ENCODE data around the gene SHC4. TPM values are rescaled to one million over a fixed set of nuclear protein-coding genes. Genes with fewer than 3 reads are reported as not detected.
"Not testable (repeated sequence)": the region's sequence is repeated elsewhere in the genome, so short reads cannot be mapped to it uniquely, and the experiment has no call there.

The SHC4 gene
- total RNA-seq, 1 donor from 2014 or later = 2.1 TPM

DNA sequence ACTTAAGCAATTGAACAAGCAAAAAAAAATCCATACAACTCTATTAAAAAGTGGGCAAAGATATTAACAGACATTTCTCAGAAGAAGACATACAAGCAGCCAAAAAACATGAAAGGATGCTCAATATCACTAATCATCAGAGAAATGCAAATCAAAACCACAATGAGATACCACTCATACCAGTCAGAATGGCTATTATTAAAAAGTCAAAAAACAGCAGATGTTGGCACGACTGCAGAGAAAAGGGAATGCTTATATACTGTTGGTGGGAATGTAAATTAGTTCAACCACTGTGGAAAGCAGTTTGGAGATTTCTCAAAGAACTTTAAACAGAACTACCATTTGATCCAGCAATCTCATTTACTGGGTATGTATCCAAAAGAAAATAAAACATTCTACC is 7.2 kb upstream of the SHC4 start:
- not testable (repeated sequence) for H3K4me1 ChIP-seq (ENCODE audit: control insufficient read depth in 3 of 3, insufficient read depth in 3 of 3, low read length in 3 of 3); H3K36me3 ChIP-seq (ENCODE audit: control insufficient read depth in 3 of 3, insufficient read depth in 3 of 3, low read length in 3 of 3); H3K4me3 ChIP-seq (ENCODE audit: low read length in 3 of 3); H3K9me3 ChIP-seq (ENCODE audit: control insufficient read depth in 3 of 3, low read length in 3 of 3); H3K9ac ChIP-seq (ENCODE audit: low read depth in 1 of 3, low read length in 3 of 3); H3K27me3 ChIP-seq (ENCODE audit: control insufficient read depth in 3 of 3, insufficient read depth in 3 of 3, low read length in 3 of 3); H3K27ac ChIP-seq (ENCODE audit: low read depth, low read length)

DNA sequence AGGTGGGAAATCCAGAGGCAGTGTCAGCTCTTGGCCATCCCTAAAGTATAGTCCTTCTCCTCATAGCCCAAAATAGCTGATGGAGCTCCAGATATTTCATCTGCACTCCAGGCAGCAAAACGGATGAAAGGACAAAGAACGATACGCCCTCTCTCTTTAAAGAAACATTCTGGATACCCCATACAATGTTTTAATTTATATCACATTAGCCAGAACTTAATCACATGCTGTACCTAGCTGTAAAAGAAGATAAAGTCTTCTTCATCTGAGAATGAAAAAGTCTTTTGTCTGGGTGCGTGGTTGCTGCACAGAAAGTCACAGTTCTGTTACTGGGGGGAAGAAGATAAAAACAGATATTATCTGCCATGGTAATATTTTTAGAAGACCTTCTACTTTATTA is 4.3 kb upstream of the SHC4 start:
- Histone ChIP-seq H3K4me3 (ENCODE audit: low read length in 3 of 3) (no peak overlapping the region), H3K9ac (ENCODE audit: low read depth in 1 of 3, low read length in 3 of 3) (no peak overlapping the region), H3K4me1 (ENCODE audit: control insufficient read depth in 3 of 3, insufficient read depth in 3 of 3, low read length in 3 of 3) (peaks cover 12 to 15% (median 14%) of the 10 kb centered on the region in 3 donors), H3K27me3 (ENCODE audit: control insufficient read depth in 3 of 3, insufficient read depth in 3 of 3, low read length in 3 of 3) (peaks cover 0 to 4% (median 2%) of the 10 kb centered on the region in 3 donors), H3K27ac (ENCODE audit: low read depth, low read length) (no peak overlapping the region), H3K9me3 (ENCODE audit: control insufficient read depth in 3 of 3, low read length in 3 of 3) (no peaks in the 10 kb centered on the region), H3K36me3 (ENCODE audit: control insufficient read depth in 3 of 3, insufficient read depth in 3 of 3, low read length in 3 of 3) (no peaks in the 10 kb centered on the region)

- H3K9me3 ChIP-seq (ENCODE audit: control insufficient read depth in 3 of 3, low read length in 3 of 3) = no peaks in the 10 kb centered on the region
- peaks cover 0 to 4% (median 2%) of the 10 kb centered on the region in 3 donors for H3K27me3 ChIP-seq (ENCODE audit: control insufficient read depth in 3 of 3, insufficient read depth in 3 of 3, low read length in 3 of 3)
- H3K9ac ChIP-seq (ENCODE audit: low read depth in 1 of 3, low read length in 3 of 3) = no peak overlapping the region
- peaks cover 20 to 21% (median 21%) of the 10 kb centered on the region in 3 donors for H3K4me1 ChIP-seq (ENCODE audit: control insufficient read depth in 3 of 3, insufficient read depth in 3 of 3, low read length in 3 of 3)
- no peak overlapping the region for H3K27ac ChIP-seq (ENCODE audit: low read depth, low read length)
- no peak overlapping the region for H3K4me3 ChIP-seq (ENCODE audit: low read length in 3 of 3)
- no peaks in the 10 kb centered on the region for H3K36me3 ChIP-seq (ENCODE audit: control insufficient read depth in 3 of 3, insufficient read depth in 3 of 3, low read length in 3 of 3)
These were observed 3.6 kb upstream of the SHC4 start for GRCh38 chr15:48967336-48967735.

GRCh38 chr15:48966595-48967301 is 3.0 kb upstream of the SHC4 start:
- Histone ChIP-seq H3K4me1 (ENCODE audit: control insufficient read depth in 3 of 3, insufficient read depth in 3 of 3, low read length in 3 of 3) (peaks cover 21 to 23% (median 21%) of the 10 kb centered on the region in 3 donors), H3K27ac (ENCODE audit: low read depth, low read length) (no peak overlapping the region), H3K9ac (ENCODE audit: low read depth in 1 of 3, low read length in 3 of 3) (no peak overlapping the region), H3K36me3 (ENCODE audit: control insufficient read depth in 3 of 3, insufficient read depth in 3 of 3, low read length in 3 of 3) (no peaks in the 10 kb centered on the region), H3K9me3 (ENCODE audit: control insufficient read depth in 3 of 3, low read length in 3 of 3) (no peaks in the 10 kb centered on the region), H3K27me3 (ENCODE audit: control insufficient read depth in 3 of 3, insufficient read depth in 3 of 3, low read length in 3 of 3) (peaks cover 0 to 4% (median 2%) of the 10 kb centered on the region in 3 donors), H3K4me3 (ENCODE audit: low read length in 3 of 3) (no peak overlapping the region)

GRCh38 chr15:48965972-48966371 is 2.3 kb upstream of the SHC4 start:
- Histone ChIP-seq H3K9ac (ENCODE audit: low read depth in 1 of 3, low read length in 3 of 3) (no peak overlapping the region), H3K36me3 (ENCODE audit: control insufficient read depth in 3 of 3, insufficient read depth in 3 of 3, low read length in 3 of 3) (no peaks in the 10 kb centered on the region), H3K4me3 (ENCODE audit: low read length in 3 of 3) (no peak overlapping the region), H3K4me1 (ENCODE audit: control insufficient read depth in 3 of 3, insufficient read depth in 3 of 3, low read length in 3 of 3) (peaks cover 21 to 23% (median 21%) of the 10 kb centered on the region in 3 donors), H3K9me3 (ENCODE audit: control insufficient read depth in 3 of 3, low read length in 3 of 3) (no peaks in the 10 kb centered on the region), H3K27ac (ENCODE audit: low read depth, low read length) (no peak overlapping the region), H3K27me3 (ENCODE audit: control insufficient read depth in 3 of 3, insufficient read depth in 3 of 3, low read length in 3 of 3) (peaks cover 0 to 4% (median 2%) of the 10 kb centered on the region in 3 donors)

GRCh38 chr15:48964898-48965297 is 1.2 kb upstream of the SHC4 start:
- Histone ChIP-seq H3K9me3 (ENCODE audit: control insufficient read depth in 3 of 3, low read length in 3 of 3) (no peaks in the 10 kb centered on the region), H3K9ac (ENCODE audit: low read depth in 1 of 3, low read length in 3 of 3) (no peak overlapping the region), H3K27ac (ENCODE audit: low read depth, low read length) (no peak overlapping the region), H3K4me1 (ENCODE audit: control insufficient read depth in 3 of 3, insufficient read depth in 3 of 3, low read length in 3 of 3) (peaks cover 21 to 23% (median 21%) of the 10 kb centered on the region in 3 donors), H3K36me3 (ENCODE audit: control insufficient read depth in 3 of 3, insufficient read depth in 3 of 3, low read length in 3 of 3) (no peaks in the 10 kb centered on the region), H3K4me3 (ENCODE audit: low read length in 3 of 3) (no peak overlapping the region), H3K27me3 (ENCODE audit: control insufficient read depth in 3 of 3, insufficient read depth in 3 of 3, low read length in 3 of 3) (peaks cover 0 to 4% (median 2%) of the 10 kb centered on the region in 3 donors)

GRCh38 chr15:48962662-48963523 is 826 bp downstream of the SHC4 start:
- Histone ChIP-seq H3K4me3 (ENCODE audit: low read length in 3 of 3) (peak overlapping the region; percentile 75 to 77 (median 76)), H3K27me3 (ENCODE audit: control insufficient read depth in 3 of 3, insufficient read depth in 3 of 3, low read length in 3 of 3) (peaks cover 0 to 4% (median 2%) of the 10 kb centered on the region in 3 donors), H3K27ac (ENCODE audit: low read depth, low read length) (no peak overlapping the region), H3K4me1 (ENCODE audit: control insufficient read depth in 3 of 3, insufficient read depth in 3 of 3, low read length in 3 of 3) (peaks cover 21 to 23% (median 21%) of the 10 kb centered on the region in 3 donors), H3K9me3 (ENCODE audit: control insufficient read depth in 3 of 3, low read length in 3 of 3) (no peaks in the 10 kb centered on the region), H3K36me3 (ENCODE audit: control insufficient read depth in 3 of 3, insufficient read depth in 3 of 3, low read length in 3 of 3) (no peaks in the 10 kb centered on the region), H3K9ac (ENCODE audit: low read depth in 1 of 3, low read length in 3 of 3) (peak overlapping the region; percentile 48 to 79 (median 58))

- Histone ChIP-seq H3K9ac (ENCODE audit: low read depth in 1 of 3, low read length in 3 of 3) (no peak overlapping the region), H3K27me3 (ENCODE audit: control insufficient read depth in 3 of 3, insufficient read depth in 3 of 3, low read length in 3 of 3) (no peaks in the 10 kb centered on the region), H3K27ac (ENCODE audit: low read depth, low read length) (no peak overlapping the region), H3K4me3 (ENCODE audit: low read length in 3 of 3) (no peak overlapping the region), H3K9me3 (ENCODE audit: control insufficient read depth in 3 of 3, low read length in 3 of 3) (no peaks in the 10 kb centered on the region), H3K4me1 (ENCODE audit: control insufficient read depth in 3 of 3, insufficient read depth in 3 of 3, low read length in 3 of 3) (no peaks in the 10 kb centered on the region), H3K36me3 (ENCODE audit: control insufficient read depth in 3 of 3, insufficient read depth in 3 of 3, low read length in 3 of 3) (no peaks in the 10 kb centered on the region)
These were observed 7.8 kb downstream of the SHC4 start for GRCh38 chr15:48955967-48956366.

- no peaks in the 10 kb centered on the region for H3K9me3 ChIP-seq (ENCODE audit: control insufficient read depth in 3 of 3, low read length in 3 of 3)
- H3K9ac ChIP-seq (ENCODE audit: low read depth in 1 of 3, low read length in 3 of 3) = no peak overlapping the region
- no peaks in the 10 kb centered on the region for H3K27me3 ChIP-seq (ENCODE audit: control insufficient read depth in 3 of 3, insufficient read depth in 3 of 3, low read length in 3 of 3)
- no peaks in the 10 kb centered on the region for H3K36me3 ChIP-seq (ENCODE audit: control insufficient read depth in 3 of 3, insufficient read depth in 3 of 3, low read length in 3 of 3)
- H3K4me3 ChIP-seq (ENCODE audit: low read length in 3 of 3) = no peak overlapping the region
- H3K4me1 ChIP-seq (ENCODE audit: control insufficient read depth in 3 of 3, insufficient read depth in 3 of 3, low read length in 3 of 3) = no peaks in the 10 kb centered on the region
- H3K27ac ChIP-seq (ENCODE audit: low read depth, low read length) = no peak overlapping the region
These were observed 8.3 kb downstream of the SHC4 start for GRCh38 chr15:48955370-48955769.

GRCh38 chr15:48954538-48954937 is 9.2 kb downstream of the SHC4 start:
- no peak overlapping the region for H3K4me3 ChIP-seq (ENCODE audit: low read length in 3 of 3)
- no peak overlapping the region for H3K27ac ChIP-seq (ENCODE audit: low read depth, low read length)
- no peaks in the 10 kb centered on the region for H3K9me3 ChIP-seq (ENCODE audit: control insufficient read depth in 3 of 3, low read length in 3 of 3)
- no peaks in the 10 kb centered on the region for H3K36me3 ChIP-seq (ENCODE audit: control insufficient read depth in 3 of 3, insufficient read depth in 3 of 3, low read length in 3 of 3)
- H3K9ac ChIP-seq (ENCODE audit: low read depth in 1 of 3, low read length in 3 of 3) = no peak overlapping the region
- no peaks in the 10 kb centered on the region for H3K27me3 ChIP-seq (ENCODE audit: control insufficient read depth in 3 of 3, insufficient read depth in 3 of 3, low read length in 3 of 3)
- H3K4me1 ChIP-seq (ENCODE audit: control insufficient read depth in 3 of 3, insufficient read depth in 3 of 3, low read length in 3 of 3) = no peaks in the 10 kb centered on the region

Data from skeletal muscle tissue (tissue), 4 donors.